GM21737 (cell line): Measurements from ENCODE around the gene PDXDC1.
"Not testable (repeated sequence)": the region's sequence is repeated elsewhere in the genome, so short reads cannot be mapped to it uniquely, and the experiment has no call there.

Source experiments
- ATAC-seq: cut with Tn5 transposase; IDR thresholded peaks from one replicate; pipeline ENCODE4 v1.9.1; 2021; ENCODE audit warnings: mild to moderate bottlenecking, moderate library complexity; ENCODE audit not compliant: unreplicated experiment

PDXDC1 gene

GRCh38 chr16:15034266-15035162 is 59.7 kb downstream of the PDXDC1 start:
- ATAC-seq = no peak

GRCh38 chr16:15035163-15035729 is 60.4 kb downstream of the PDXDC1 start:
- ATAC-seq = no peak

GRCh38 chr16:15037003-15037402 is 62.2 kb downstream of the PDXDC1 start:
- no peak for ATAC-seq

GRCh38 chr16:15037745-15038144 is 62.9 kb downstream of the PDXDC1 start:
- ATAC-seq = no peak

GRCh38 chr16:15038689-15039088 is 63.9 kb downstream of the PDXDC1 start:
- ATAC-seq = no peak

GRCh38 chr16:15041271-15042004 is 66.6 kb downstream of the PDXDC1 start:
- ATAC-seq = no peak

- no peak for ATAC-seq
Measured at GRCh38 chr16:15043344-15043743, 68.5 kb downstream of the PDXDC1 start.

- no peak for ATAC-seq
Measured at GRCh38 chr16:15044286-15044685, 69.5 kb downstream of the PDXDC1 start.

GRCh38 chr16:15045270-15045669 is 70.4 kb downstream of the PDXDC1 start:
- ATAC-seq = not testable (repeated sequence)

- no peak for ATAC-seq
Measured at GRCh38 chr16:15046692-15047376, 72.0 kb downstream of the PDXDC1 start.

GRCh38 chr16:15049581-15050180 is 74.9 kb downstream of the PDXDC1 start:
- ATAC-seq = no peak

- ATAC-seq = not testable (repeated sequence)
Measured at GRCh38 chr16:15050440-15050839, 75.6 kb downstream of the PDXDC1 start.

GRCh38 chr16:15051387-15051951 is 76.6 kb downstream of the PDXDC1 start:
- no peak for ATAC-seq

- no peak for ATAC-seq
Measured at GRCh38 chr16:15052747-15053476, 78.1 kb downstream of the PDXDC1 start.

- ATAC-seq = no peak
Measured at GRCh38 chr16:15053904-15054303, 79.1 kb downstream of the PDXDC1 start.

GRCh38 chr16:15054357-15055140 is 79.7 kb downstream of the PDXDC1 start:
- no peak for ATAC-seq

- peak; percentile 63 for ATAC-seq
Measured at GRCh38 chr16:15055141-15056053, 80.6 kb downstream of the PDXDC1 start.
